Glutamatergic neuron (in vitro differentiated cells): ENCODE results near the gene TCEA2. TPM values are rescaled to one million over a fixed set of nuclear protein-coding genes. Genes with fewer than 3 reads are reported as not detected.

ENCODE experiments used
- DNase-seq: peaks from one replicate; pipeline ENCODE4 v3.0.0; 2022
- H3K27ac Mint-ChIP-seq: one replicate; pipeline ENCODE4 v1.8.0; 2020; ENCODE audit warnings: mild to moderate bottlenecking, mixed read lengths, inconsistent platforms; ENCODE audit not compliant: unreplicated experiment
- H3K27me3 Mint-ChIP-seq: one replicate; pipeline ENCODE4 v1.8.0; 2020; ENCODE audit warnings: mild to moderate bottlenecking, moderate library complexity, mixed read lengths, inconsistent platforms; ENCODE audit not compliant: unreplicated experiment
- H3K36me3 Mint-ChIP-seq: one replicate; pipeline ENCODE4 v1.8.0; 2020; ENCODE audit warnings: mild to moderate bottlenecking, mixed read lengths, inconsistent platforms; ENCODE audit not compliant: unreplicated experiment
- H3K4me1 Mint-ChIP-seq: one replicate; pipeline ENCODE4 v1.8.0; 2020; ENCODE audit warnings: mild to moderate bottlenecking, low read depth, mixed read lengths, inconsistent platforms; ENCODE audit not compliant: unreplicated experiment
- H3K4me3 Mint-ChIP-seq: one replicate; pipeline ENCODE4 v1.8.0; 2020; ENCODE audit warnings: mild to moderate bottlenecking, mixed read lengths, inconsistent platforms; ENCODE audit not compliant: unreplicated experiment
- H3K9me3 Mint-ChIP-seq: one replicate; pipeline ENCODE4 v1.8.0; 2020; ENCODE audit warnings: mild to moderate bottlenecking, moderate library complexity, mixed read lengths, inconsistent platforms; ENCODE audit not compliant: unreplicated experiment
- total RNA-seq: library from RNA; stranded (reverse); fragmentation: NEBNext Ultra II Directional; extraction: Animal tissue kit (Norgen Biotek cat#: 25700); gene quantifications from one replicate; pipeline ENCODE4 v1.2.1, GENCODE V29; 2021; ENCODE audit not compliant: unreplicated experiment
- TF ChIP-seq, protein P1 (sequence below): fragments of 200-600 bp; sonication (generic); IDR thresholded peaks from one replicate; pipeline ENCODE4 v1.5.0; 2021; ENCODE audit not compliant: partially characterized antibody, unreplicated experiment

TCEA2 gene
- total RNA-seq, 1 donor from 2014 or later, result 102 TPM

DNA sequence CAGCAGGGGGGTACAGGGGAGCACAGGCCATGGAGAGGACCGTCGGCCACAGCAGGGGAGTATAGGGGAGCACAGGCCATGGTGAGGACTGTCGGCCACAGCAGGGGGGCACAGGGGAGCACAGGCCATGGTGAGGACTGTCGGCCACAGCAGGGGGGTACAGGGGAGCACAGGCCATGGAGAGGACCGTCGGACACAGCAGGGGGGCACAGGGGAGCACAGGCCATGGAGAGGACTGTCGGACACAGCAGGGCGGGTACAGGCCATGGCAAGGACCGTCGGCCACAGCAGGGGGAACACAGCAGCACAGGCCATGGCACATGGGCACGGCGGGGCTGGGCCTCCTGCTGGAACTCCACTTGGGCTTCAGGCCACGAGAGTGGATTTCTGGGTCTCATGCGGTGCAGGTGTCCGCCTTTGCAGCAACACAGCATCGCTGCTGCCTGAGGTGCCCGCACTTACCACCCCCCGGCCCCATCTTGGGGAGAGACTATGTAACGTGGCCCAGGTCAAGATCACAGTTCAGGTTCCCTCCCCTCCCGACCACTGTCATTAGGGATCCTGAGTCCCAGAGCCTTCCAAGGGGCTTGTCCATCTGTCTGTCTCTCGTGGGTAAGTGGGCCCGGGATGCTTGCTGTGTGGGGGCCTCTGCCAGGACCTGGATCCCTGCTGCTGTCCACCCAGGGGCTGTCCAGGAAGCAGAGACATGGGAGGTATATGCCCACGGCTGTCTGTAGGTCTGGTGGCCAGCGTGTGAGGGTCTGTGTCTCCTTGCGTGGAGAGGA, 41.9 kb downstream of the TCEA2 start:
- Mint-ChIP-seq H3K4me1 (peaks cover 7% of the 10 kb centered on the region), H3K27me3 (peaks cover 21% of the 10 kb centered on the region), H3K36me3 (no peaks in the 10 kb centered on the region), H3K4me3 (no peak overlapping the region), H3K27ac (no peak overlapping the region), H3K9me3 (peaks cover 9% of the 10 kb centered on the region)
- peak; percentile 15 for DNase-seq
- TF ChIP-seq, protein P1, sequence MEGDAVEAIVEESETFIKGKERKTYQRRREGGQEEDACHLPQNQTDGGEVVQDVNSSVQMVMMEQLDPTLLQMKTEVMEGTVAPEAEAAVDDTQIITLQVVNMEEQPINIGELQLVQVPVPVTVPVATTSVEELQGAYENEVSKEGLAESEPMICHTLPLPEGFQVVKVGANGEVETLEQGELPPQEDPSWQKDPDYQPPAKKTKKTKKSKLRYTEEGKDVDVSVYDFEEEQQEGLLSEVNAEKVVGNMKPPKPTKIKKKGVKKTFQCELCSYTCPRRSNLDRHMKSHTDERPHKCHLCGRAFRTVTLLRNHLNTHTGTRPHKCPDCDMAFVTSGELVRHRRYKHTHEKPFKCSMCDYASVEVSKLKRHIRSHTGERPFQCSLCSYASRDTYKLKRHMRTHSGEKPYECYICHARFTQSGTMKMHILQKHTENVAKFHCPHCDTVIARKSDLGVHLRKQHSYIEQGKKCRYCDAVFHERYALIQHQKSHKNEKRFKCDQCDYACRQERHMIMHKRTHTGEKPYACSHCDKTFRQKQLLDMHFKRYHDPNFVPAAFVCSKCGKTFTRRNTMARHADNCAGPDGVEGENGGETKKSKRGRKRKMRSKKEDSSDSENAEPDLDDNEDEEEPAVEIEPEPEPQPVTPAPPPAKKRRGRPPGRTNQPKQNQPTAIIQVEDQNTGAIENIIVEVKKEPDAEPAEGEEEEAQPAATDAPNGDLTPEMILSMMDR, result no peak

DNA sequence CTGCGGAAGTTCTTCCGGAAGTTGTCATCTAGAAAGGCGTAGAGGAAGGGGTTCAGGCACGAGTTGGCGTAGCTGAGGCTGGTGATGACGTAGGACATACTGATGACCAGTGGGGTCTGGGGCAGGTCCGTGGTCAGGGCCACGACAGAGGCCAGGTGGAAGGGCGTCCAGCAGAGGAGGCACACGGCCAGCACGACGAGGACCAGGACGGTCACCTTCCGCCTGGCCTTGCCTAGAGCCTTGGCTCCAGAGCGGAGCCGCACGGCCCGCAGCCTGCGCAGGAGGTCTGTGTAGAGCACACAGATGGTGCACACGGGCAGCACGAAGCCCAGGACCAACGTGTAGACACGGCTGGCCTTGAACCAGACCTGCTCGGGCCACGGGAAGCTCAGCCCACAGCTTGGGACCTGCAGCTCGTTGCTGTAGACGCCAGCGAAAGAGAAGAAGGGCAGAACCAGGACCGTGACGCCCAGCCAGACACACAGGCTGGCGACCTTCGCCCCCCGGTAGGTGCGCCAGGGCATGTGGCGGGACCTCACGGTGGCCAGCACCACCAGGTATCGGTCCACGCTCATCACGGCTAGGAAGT, 42.9 kb downstream of the TCEA2 start:
- Mint-ChIP-seq H3K9me3 (peaks cover 9% of the 10 kb centered on the region), H3K36me3 (no peaks in the 10 kb centered on the region), H3K4me3 (no peak overlapping the region), H3K27ac (no peak overlapping the region), H3K27me3 (peaks cover 20% of the 10 kb centered on the region), H3K4me1 (peaks cover 7% of the 10 kb centered on the region)
- DNase-seq, result peak; percentile 7
- TF ChIP-seq, protein P1, result no peak

DNA sequence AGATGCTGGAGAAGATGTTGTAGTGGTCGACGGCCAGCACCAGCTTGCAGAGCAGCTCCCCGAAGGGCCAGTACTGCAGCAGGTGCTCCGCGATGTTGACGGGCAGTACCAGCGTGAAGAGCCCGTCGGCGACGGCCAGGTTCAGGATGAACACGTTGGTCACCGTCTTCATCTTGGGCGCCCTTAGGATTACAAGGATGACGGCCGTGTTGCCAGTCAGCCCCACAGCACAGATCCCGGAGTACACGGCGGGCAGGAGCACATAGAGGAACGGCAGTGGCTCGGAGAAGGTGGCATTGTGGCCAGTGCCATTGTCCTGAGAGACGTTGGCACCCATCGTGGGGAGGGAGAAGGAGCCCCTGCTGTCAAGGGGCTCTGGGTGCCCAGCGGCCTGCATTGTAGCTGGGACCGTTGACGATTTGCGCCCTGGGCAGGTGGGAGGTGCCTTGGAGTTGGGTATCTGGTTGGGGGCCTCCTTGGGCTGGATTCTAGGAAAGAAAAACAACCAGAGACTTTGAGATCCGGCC, 43.5 kb downstream of the TCEA2 start:
- peak; percentile 11 for DNase-seq
- Mint-ChIP-seq H3K36me3 (no peaks in the 10 kb centered on the region), H3K4me1 (peaks cover 4% of the 10 kb centered on the region), H3K27me3 (peaks cover 15% of the 10 kb centered on the region), H3K27ac (no peak overlapping the region), H3K9me3 (peaks cover 12% of the 10 kb centered on the region), H3K4me3 (no peak overlapping the region)
- TF ChIP-seq, protein P1, result no peak

DNA sequence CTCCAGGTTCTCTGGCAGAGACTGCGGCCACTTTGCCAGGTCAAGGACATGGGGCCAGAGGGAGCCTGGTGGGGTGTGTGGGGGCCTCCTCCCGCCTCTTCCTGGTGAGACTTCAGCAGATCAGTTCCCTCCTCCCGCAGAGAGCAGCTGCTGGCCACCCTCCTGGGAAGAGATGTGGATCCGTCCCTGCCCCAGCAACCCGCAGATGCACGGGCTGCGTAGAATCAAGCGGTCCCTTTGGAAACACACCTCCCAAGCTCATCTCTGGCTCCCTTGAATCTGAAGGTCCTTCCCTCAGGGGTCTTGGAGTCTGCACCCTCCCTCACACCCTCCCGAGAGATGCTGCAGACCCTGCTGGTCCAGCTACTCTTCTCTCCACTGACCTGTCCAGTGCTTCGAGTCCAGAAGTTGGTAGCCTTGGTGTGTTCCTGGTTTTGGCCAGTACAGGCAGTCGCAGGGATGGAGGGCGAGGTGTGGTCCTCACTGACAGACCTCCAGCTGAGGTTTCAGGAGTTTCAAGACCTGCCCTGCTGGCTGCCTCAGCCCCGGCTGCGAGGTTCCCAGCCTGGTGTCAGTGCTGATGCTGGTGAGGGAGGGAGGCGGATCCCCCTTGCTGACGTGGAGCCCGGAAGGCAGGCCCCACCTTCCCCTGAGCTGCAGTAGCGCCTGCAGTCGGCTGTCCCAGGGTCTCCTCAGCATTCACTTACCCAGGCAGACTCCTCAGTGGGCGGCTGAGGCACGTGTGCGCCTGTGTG, 44.2 kb downstream of the TCEA2 start, which contains the start of gene NPBWR2:
TSS of gene NPBWR2 (minus strand) at position 585 of the 755 bp plus-strand sequence. CDS start 734 bp downstream, outside the sequence.
- Mint-ChIP-seq H3K27me3 (peaks cover 13% of the 10 kb centered on the region), H3K4me1 (peaks cover 8% of the 10 kb centered on the region), H3K27ac (no peak within 1 kb of the TSS), H3K36me3 (no peaks in the 10 kb centered on the region), H3K4me3 (peak within 1 kb of the TSS; percentile 20), H3K9me3 (peaks cover 12% of the 10 kb centered on the region)
- TF ChIP-seq, protein P1, result no peak
- peak; percentile 34 for DNase-seq
